Ishikawa (cell line): ENCODE measurements around the gene SLC39A7.

Experiments
- CREB1 ChIP-seq: IDR thresholded peaks from 2 replicates; pipeline ENCODE4 v1.6.1; 2012; ENCODE audit warnings: low read depth
- EP300 ChIP-seq: IDR thresholded peaks from 2 replicates; pipeline ENCODE4 v1.6.1; 2012; ENCODE audit warnings: borderline replicate concordance
- FOXM1 ChIP-seq: IDR thresholded peaks from 2 replicates; pipeline ENCODE4 v1.6.1; 2012; ENCODE audit warnings: low read depth, borderline replicate concordance
- NFIC ChIP-seq: IDR thresholded peaks from 2 replicates; pipeline ENCODE4 v1.6.1; 2012
- RAD21 ChIP-seq: IDR thresholded peaks from 2 replicates; pipeline ENCODE4 v1.6.1; 2012; ENCODE audit warnings: low read depth
- TAF1 ChIP-seq: IDR thresholded peaks from 2 replicates; pipeline ENCODE4 v1.6.1; 2012; ENCODE audit warnings: low read depth, mild to moderate bottlenecking
- TCF12 ChIP-seq: IDR thresholded peaks from 2 replicates; pipeline ENCODE4 v1.6.1; 2012; ENCODE audit warnings: low read depth
- TEAD4 ChIP-seq: IDR thresholded peaks from 2 replicates; pipeline ENCODE4 v1.6.1; 2012
- USF1 ChIP-seq: IDR thresholded peaks from 2 replicates; pipeline ENCODE4 v1.6.1; 2012
- YY1 ChIP-seq: IDR thresholded peaks from 2 replicates; pipeline ENCODE4 v1.6.1; 2012; ENCODE audit warnings: low read depth
- TF ChIP-seq, protein P1 (sequence below): IDR thresholded peaks from 2 replicates; pipeline ENCODE4 v1.6.1; 2012; ENCODE audit warnings: low read depth, mild to moderate bottlenecking
- TF ChIP-seq, protein P2 (sequence below): IDR thresholded peaks from 2 replicates; pipeline ENCODE4 v1.6.1; 2012

DNA sequence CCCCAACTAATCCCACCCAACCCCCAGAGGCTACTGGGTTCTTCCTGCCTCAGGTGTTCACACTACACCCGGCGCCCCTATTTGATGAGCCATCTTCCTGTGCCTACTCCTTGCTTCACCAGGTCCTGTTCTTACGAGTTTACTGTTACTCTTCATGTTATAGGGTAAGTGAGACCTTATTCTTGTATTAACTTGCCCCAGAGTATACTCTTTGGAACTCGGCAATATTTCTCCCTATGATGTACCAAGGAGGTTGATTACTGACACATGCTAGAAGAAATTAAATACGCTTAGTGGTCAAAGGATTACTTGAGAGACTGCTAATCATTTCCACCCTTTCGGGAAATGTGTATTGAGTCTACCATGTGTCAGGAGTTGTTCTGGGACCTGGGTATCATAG lies 16.6 kb downstream of the SLC39A7 start:
- TF ChIP-seq TAF1: no peak
- TF ChIP-seq, protein P1, sequence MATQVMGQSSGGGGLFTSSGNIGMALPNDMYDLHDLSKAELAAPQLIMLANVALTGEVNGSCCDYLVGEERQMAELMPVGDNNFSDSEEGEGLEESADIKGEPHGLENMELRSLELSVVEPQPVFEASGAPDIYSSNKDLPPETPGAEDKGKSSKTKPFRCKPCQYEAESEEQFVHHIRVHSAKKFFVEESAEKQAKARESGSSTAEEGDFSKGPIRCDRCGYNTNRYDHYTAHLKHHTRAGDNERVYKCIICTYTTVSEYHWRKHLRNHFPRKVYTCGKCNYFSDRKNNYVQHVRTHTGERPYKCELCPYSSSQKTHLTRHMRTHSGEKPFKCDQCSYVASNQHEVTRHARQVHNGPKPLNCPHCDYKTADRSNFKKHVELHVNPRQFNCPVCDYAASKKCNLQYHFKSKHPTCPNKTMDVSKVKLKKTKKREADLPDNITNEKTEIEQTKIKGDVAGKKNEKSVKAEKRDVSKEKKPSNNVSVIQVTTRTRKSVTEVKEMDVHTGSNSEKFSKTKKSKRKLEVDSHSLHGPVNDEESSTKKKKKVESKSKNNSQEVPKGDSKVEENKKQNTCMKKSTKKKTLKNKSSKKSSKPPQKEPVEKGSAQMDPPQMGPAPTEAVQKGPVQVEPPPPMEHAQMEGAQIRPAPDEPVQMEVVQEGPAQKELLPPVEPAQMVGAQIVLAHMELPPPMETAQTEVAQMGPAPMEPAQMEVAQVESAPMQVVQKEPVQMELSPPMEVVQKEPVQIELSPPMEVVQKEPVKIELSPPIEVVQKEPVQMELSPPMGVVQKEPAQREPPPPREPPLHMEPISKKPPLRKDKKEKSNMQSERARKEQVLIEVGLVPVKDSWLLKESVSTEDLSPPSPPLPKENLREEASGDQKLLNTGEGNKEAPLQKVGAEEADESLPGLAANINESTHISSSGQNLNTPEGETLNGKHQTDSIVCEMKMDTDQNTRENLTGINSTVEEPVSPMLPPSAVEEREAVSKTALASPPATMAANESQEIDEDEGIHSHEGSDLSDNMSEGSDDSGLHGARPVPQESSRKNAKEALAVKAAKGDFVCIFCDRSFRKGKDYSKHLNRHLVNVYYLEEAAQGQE: no peak
- TF ChIP-seq, protein P2, sequence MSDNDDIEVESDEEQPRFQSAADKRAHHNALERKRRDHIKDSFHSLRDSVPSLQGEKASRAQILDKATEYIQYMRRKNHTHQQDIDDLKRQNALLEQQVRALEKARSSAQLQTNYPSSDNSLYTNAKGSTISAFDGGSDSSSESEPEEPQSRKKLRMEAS: no peak
- no peak for TF ChIP-seq CREB1
- no peak for TF ChIP-seq USF1
- no peak for TF ChIP-seq RAD21
- TF ChIP-seq TCF12: no peak
- no peak for TF ChIP-seq EP300
- TF ChIP-seq TEAD4: no peak
- no peak for TF ChIP-seq YY1
- TF ChIP-seq NFIC: no peak
- no peak for TF ChIP-seq FOXM1
